Esophagus muscularis mucosa (tissue), 4 donors: ENCODE measurements around the gene SLC25A6. TPM values are rescaled to one million over a fixed set of nuclear protein-coding genes. Genes with fewer than 3 reads are reported as not detected.

Experiments used
- DNase-seq: peaks from one replicate; pipeline ENCODE4 v3.0.0-alpha.2; 2017; ENCODE audit errors: extremely low spot score
- H3K27ac ChIP-seq, 4 donors: fragments of 200-600 bp; sonication (generic); replicated peaks in 1 of 4; 1 replicate in 3 of 4; 2 replicates in 1 of 4; pipeline ENCODE4 v1.5.1; 2016 to 2019; ENCODE audit warnings: mild to moderate bottlenecking in 1 of 4
- H3K27me3 ChIP-seq, 4 donors: fragments of 200-600 bp; sonication (generic); one replicate each; pipeline versions ENCODE4 v1.5.1 to v1.6.0; 2016 to 2019
- H3K36me3 ChIP-seq, 4 donors: fragments of 200-600 bp; sonication (generic); one replicate each; pipeline ENCODE4 v1.5.1; 2016 to 2019
- H3K4me1 ChIP-seq, 4 donors: fragments of 200-600 bp; sonication (generic); one replicate each; pipeline ENCODE4 v1.5.1; 2016 to 2019
- H3K4me3 ChIP-seq, 4 donors: fragments of 200-600 bp; sonication (generic); 1 replicate in 2 of 4; 2 replicates in 2 of 4; pipeline ENCODE4 v1.5.1; 2016 to 2019; ENCODE audit warnings: mild to moderate bottlenecking in 4 of 4, moderate library complexity in 1 of 4
- H3K9me3 ChIP-seq, 4 donors: fragments of 200-600 bp; sonication (generic); 1 replicate in 3 of 4; 2 replicates in 1 of 4; pipeline ENCODE4 v1.5.1; 2016 to 2019
- CTCF ChIP-seq, 3 experiments: fragments of 200-600 bp in 2 of 3; fragments of 450-650 bp in 1 of 3; sonication (generic) in 2 of 3; IDR thresholded peaks; one replicate each; pipeline ENCODE4 v1.5.1; 2017 to 2019; ENCODE audit warnings: antibody characterized with exemption in 3 of 3, mild to moderate bottlenecking in 2 of 3, moderate library complexity in 1 of 3
- EP300 ChIP-seq: sonication (generic); formaldehyde crosslinking; IDR thresholded peaks from one replicate; pipeline ENCODE4 v1.6.1; 2017; ENCODE audit warnings: antibody characterized with exemption
- POLR2A ChIP-seq: fragments of 450-650 bp; IDR thresholded peaks from one replicate; pipeline ENCODE4 v1.6.1; 2017; ENCODE audit warnings: antibody characterized with exemption, moderate library complexity, mild to moderate bottlenecking, low read depth
- POLR2AphosphoS5 ChIP-seq, 2 donors: sonication (generic); formaldehyde crosslinking; IDR thresholded peaks; one replicate each; pipeline ENCODE4 v1.6.1; 2017; ENCODE audit warnings: antibody characterized with exemption in 2 of 2
- WGBS: methylation state at CpG from one replicate; pipeline ENCODE4 v1.1.5; 2018; 5-methylcytosine and 5-hydroxymethylcytosine counted together
- intact Hi-C: fragments of 100-400 bp; cut with DNase I; formaldehyde crosslinking; loops from one replicate; pipeline ENCODE4 v1.15.1; 2023
- total RNA-seq, 4 donors: library from RNA; depleted of rRNA; stranded (reverse); fragments of >200 nt; gene quantifications; one replicate each; pipeline versions ENCODE4 v1.1.0 to v1.2.1, GENCODE V29; 2016

The SLC25A6 gene
- total RNA-seq, 4 donors from 2014 or later = 266 to 339 (median 313) TPM

- no peak for DNase-seq
- intact Hi-C loops = no loop called here
These were observed 25.2 kb upstream of the SLC25A6 start for GRCh38 chrX:1416965-1417760.

DNA sequence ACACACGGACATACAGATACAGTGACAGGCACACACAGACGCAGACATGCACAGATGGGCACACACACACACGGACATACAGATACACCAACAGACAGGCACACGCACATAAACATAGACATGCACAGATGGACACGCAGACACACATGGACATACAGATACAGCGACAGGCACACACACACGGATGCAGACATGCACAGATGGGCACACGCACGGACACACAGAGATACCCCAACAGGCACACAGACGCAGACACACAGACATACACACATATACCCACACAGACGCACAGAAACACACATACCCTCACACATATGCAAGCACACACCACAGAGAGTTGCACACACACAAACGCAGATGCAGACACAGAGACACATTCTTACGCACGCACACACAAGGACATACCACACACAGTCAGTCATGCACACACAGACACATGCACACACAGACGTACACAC, 24.4 kb upstream of the SLC25A6 start:
- H3K27me3 ChIP-seq = no peaks in the 10 kb centered on the region
- no peaks in the 10 kb centered on the region for H3K4me1 ChIP-seq
- peaks cover 24 to 75% (median 71%) of the 10 kb centered on the region in 4 donors for H3K36me3 ChIP-seq
- no peak for DNase-seq
- H3K9me3 ChIP-seq = peaks cover 0 to 9% (median 7%) of the 10 kb centered on the region in 4 donors
- 63% methylated on average over 8 of the region's 15 CpGs for WGBS
- TF ChIP-seq EP300 (no peak), POLR2A (no peak), CTCF (IDR thresholded peaks at IDR 0.05) (no peak), POLR2AphosphoS5 (IDR thresholded peaks at IDR 0.05) (no peak)
- intact Hi-C loops = no loop called here
- no peak overlapping the region for H3K27ac ChIP-seq
- H3K4me3 ChIP-seq = no peak overlapping the region

More at GRCh38 chrX:1416965-1417760, 25.2 kb upstream of the SLC25A6 start:
- 70% methylated on average over 12 of the region's 14 CpGs for WGBS
- Histone ChIP-seq H3K27ac (no peak overlapping the region), H3K36me3 (peaks cover 25 to 75% (median 71%) of the 10 kb centered on the region in 4 donors), H3K27me3 (no peaks in the 10 kb centered on the region), H3K9me3 (peaks cover 0 to 15% (median 7%) of the 10 kb centered on the region in 4 donors), H3K4me1 (no peaks in the 10 kb centered on the region), H3K4me3 (no peak overlapping the region)
- TF ChIP-seq POLR2AphosphoS5 (IDR thresholded peaks at IDR 0.05) (peak in 1 of 2 donors; percentile 7), POLR2A (no peak), CTCF (IDR thresholded peaks at IDR 0.05) (no peak)

- Histone ChIP-seq H3K27me3 (no peaks in the 10 kb centered on the region), H3K4me3 (no peak overlapping the region), H3K27ac (no peak overlapping the region), H3K4me1 (no peaks in the 10 kb centered on the region), H3K36me3 (peaks cover 18 to 55% (median 51%) of the 10 kb centered on the region in 4 donors), H3K9me3 (no peaks in the 10 kb centered on the region)
- DNase-seq = no peak
- TF ChIP-seq CTCF (IDR thresholded peaks at IDR 0.05) = no peak
- TF ChIP-seq POLR2AphosphoS5 (IDR thresholded peaks at IDR 0.05) = no peak
- TF ChIP-seq POLR2A = no peak
- no peak for TF ChIP-seq EP300
- WGBS = 85% methylated on average over 29 of the region's 31 CpGs
- intact Hi-C loops = no loop called here
These were observed 20.7 kb upstream of the SLC25A6 start for GRCh38 chrX:1412551-1413161.

DNA sequence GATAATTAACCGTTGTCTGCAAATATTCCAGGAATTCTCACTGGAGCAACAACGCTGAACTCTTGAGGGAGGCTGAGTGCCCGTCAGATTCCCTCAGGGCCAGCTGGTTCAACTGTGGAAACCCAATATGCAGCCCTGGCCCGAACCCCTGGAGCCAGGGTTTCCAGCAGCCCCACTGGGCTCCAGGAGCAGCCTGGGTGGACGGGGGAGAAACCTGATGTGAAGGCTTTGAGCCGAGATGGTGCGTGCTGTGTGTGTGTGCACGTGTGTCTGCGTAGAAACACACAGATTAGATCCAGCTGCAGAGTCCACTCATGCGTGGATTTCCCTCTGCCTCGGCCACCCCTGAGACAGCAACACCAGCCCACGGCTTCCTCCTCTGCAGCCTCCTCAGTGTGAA, 19.4 kb upstream of the SLC25A6 start:
- no peak for DNase-seq
- no peak overlapping the region for H3K4me3 ChIP-seq
- no peaks in the 10 kb centered on the region for H3K9me3 ChIP-seq
- WGBS = 72% methylated on average over 8 of the region's 12 CpGs
- no peaks in the 10 kb centered on the region for H3K4me1 ChIP-seq
- TF ChIP-seq EP300 = no peak
- no peak for TF ChIP-seq POLR2A
- no peak for TF ChIP-seq CTCF (IDR thresholded peaks at IDR 0.05)
- TF ChIP-seq POLR2AphosphoS5 (IDR thresholded peaks at IDR 0.05) = no peak
- H3K27ac ChIP-seq = no peak overlapping the region
- H3K27me3 ChIP-seq = no peaks in the 10 kb centered on the region
- peaks cover 28 to 66% (median 55%) of the 10 kb centered on the region in 4 donors for H3K36me3 ChIP-seq
- intact Hi-C loops = no loop called here
